ENCODE data around the gene SCFD2.

DNA sequence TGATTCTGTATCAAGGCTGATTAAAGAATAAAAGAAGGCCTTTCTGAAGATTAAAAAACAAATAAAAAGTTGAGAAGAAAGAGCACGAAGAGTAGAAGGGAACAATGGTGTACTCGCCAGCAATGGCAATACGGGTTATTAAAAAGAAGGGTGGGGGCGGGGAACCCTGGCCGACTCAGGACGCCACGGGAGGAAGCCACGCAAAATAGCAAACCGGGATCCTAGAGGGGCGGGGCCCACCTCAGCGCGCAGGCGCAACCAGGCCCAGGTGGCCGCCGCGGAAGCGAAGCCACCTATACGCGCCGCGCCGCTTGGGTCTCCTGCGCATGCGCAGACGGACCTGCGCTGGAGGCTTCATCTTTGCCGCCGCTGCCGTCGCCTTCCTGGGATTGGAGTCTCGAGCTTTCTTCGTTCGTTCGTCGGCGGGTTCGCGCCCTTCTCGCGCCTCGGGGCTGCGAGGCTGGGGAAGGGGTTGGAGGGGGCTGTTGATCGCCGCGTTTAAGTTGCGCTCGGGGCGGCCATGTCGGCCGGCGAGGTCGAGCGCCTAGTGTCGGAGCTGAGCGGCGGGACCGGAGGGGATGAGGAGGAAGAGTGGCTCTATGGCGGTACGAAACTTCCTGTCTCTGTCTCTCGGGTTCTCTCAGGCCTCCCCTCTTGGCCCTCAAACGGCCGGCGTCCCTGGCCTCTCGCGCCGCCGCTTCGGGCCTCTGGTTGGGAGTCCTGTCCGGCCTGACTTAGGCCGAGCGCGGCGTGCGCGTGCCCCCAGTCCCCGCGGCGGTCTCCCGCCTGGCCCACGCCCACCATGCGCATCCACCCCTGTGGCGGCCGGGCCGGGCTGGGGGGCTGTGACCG is 11.7 kb upstream of the SCFD2 start, which contains the start of gene FIP1L1:
- no peak for TF ChIP-seq CTCF (IDR thresholded peaks at IDR 0.05)
- peak; percentile 78 to 95 (median 80) for TF ChIP-seq POLR2AphosphoS5 (IDR thresholded peaks at IDR 0.05)
- peak; percentile 78 for TF ChIP-seq POLR2A (IDR thresholded peaks at IDR 0.05)
